LNCaP clone FGC (cell line): ENCODE results near the gene BAK1.
"Not testable (repeated sequence)": the region's sequence is repeated elsewhere in the genome, so short reads cannot be mapped to it uniquely, and the experiment has no call there.

Source experiments
- DNase-seq: peaks from one replicate; pipeline ENCODE4 v3.0.0-alpha.2; 2011; ENCODE audit warnings: low read depth
- H3K4me3 ChIP-seq: 2 replicates; pipeline ENCODE4 v1.5.1; 2011; ENCODE audit warnings: mild to moderate bottlenecking, low read depth, low read length, control low read depth
- CTCF ChIP-seq: IDR thresholded peaks from 2 replicates; pipeline ENCODE4 v1.5.1; 2012; ENCODE audit warnings: mild to moderate bottlenecking; ENCODE audit not compliant: control insufficient read depth, insufficient read depth; ENCODE audit errors: extremely low read depth

Gene BAK1

DNA sequence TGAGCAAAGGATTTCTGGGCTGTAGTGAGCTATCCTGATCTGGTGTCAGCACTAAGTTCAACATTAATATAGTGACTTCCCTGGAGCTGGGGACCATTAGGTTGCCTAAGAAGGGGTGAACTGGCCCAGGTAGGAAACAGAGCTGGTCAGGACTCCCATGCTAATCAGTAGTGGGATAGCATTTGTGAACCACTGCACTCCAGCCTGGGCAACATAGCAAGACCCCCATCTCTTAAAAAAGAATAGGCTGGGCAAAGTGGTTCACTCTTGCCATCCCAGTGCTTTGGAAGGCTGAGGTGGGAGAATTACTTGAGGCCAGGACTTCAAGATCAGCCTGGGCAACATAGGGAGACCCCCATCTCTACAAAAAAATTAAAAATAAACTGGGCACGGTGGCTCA, 39.3 kb downstream of the BAK1 start:
- TF ChIP-seq CTCF = no peak
- no peak overlapping the region for H3K4me3 ChIP-seq
- DNase-seq = no peak

GRCh38 chr6:33534702-33535101, 45.4 kb downstream of the BAK1 start:
- no peak for TF ChIP-seq CTCF
- DNase-seq = no peak
- H3K4me3 ChIP-seq = no peak overlapping the region

GRCh38 chr6:33533163-33533869, 46.8 kb downstream of the BAK1 start:
- not testable (repeated sequence) for H3K4me3 ChIP-seq, DNase-seq

DNA sequence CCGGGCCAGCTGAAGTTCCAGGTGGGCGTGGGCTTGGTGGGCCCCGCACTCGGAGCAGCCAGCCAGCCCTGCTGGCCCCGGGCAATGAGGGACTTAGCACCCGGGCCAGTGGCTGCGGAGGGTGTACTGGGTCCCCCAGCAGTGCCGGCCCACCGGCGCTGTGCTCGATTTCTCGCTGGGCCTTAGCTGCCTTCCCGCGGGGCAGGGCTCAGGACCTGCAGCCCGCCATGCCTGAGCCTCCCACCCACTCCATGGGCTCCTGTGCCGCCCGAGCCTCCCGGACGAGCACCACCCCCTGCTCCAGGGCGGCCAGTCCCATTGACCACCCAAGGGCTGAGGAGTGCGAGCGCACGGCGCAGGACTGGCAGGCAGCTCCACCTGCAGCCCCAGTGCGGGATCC, 47.6 kb downstream of the BAK1 start:
- DNase-seq, H3K4me3 ChIP-seq: not testable (repeated sequence)

DNA sequence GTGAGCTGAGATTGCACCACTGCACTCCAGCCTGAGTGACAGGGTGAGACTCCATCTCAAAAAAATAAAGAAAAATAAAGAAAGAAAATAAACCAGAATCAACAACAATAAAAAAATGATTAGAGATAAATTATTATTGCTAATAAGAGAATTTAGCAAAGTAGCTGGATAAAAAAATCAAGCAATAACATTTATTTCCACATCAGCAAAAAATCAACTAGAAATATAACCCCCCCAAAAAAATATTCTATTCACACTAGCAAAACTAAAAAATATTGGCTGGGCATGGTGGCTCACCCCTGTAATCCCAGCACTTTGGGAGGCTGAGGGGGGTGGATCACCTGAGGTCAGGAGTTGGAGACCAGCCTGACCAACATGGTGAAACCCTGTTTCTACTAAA, 49.5 kb downstream of the BAK1 start:
- not testable (repeated sequence) for DNase-seq, H3K4me3 ChIP-seq
